H1 (cell line): Measurements from ENCODE around the gene DCP1B. TPM values are rescaled to one million over a fixed set of nuclear protein-coding genes. Genes with fewer than 3 reads are reported as not detected.

Experiments
- CTCF ChIA-PET: fragments of 300-600 bp; sonication (Branson Sonifier 250); formaldehyde crosslinking; loops from one replicate; lab custom pipeline; 2021; ENCODE audit not compliant: partially characterized antibody; lab: Charles Lee
- POLR2A ChIA-PET: fragments of 300-600 bp; sonication (Branson Sonifier 250); formaldehyde crosslinking; loops from one replicate; lab custom pipeline; 2021; ENCODE audit warnings: inconsistent platforms; ENCODE audit not compliant: partially characterized antibody; lab: Charles Lee
- DNase-seq, 2 experiments: peaks; one replicate each; pipeline versions ENCODE4 v3.0.0 to v3.0.0-alpha.2; 2010 to 2022; ENCODE audit warnings: low spot score in 2 of 2, low read depth in 1 of 2, mixed read lengths in 1 of 2
- FAIRE-seq: peaks from 2 replicates; lab custom pipeline; 2011; peaks lifted over from hg19 to GRCh38; lab: Jason Lieb, UNC
- H2AFZ ChIP-seq: 2 replicates; pipeline ENCODE4 v1.8.1; 2012; ENCODE audit warnings: low read length, inconsistent platforms
- H2AK5ac ChIP-seq: 2 replicates; pipeline ENCODE4 v1.6.1; 2013; ENCODE audit warnings: low read depth, low read length
- H2BK120ac ChIP-seq: replicated peaks from 2 replicates; pipeline ENCODE3; 2013; ENCODE audit warnings: low read depth, low read length, inconsistent platforms
- H2BK12ac ChIP-seq: 2 replicates; pipeline ENCODE4 v1.6.1; 2013; ENCODE audit warnings: low read depth, low read length
- H2BK15ac ChIP-seq: 2 replicates; pipeline ENCODE4 v1.6.1; 2013; ENCODE audit warnings: low read length
- H2BK20ac ChIP-seq: 2 replicates; pipeline ENCODE4 v1.6.1; 2013; ENCODE audit warnings: low read length
- H2BK5ac ChIP-seq: 2 replicates; pipeline ENCODE4 v1.6.1; 2013; ENCODE audit warnings: low read depth, low read length
- H3K14ac ChIP-seq: 2 replicates; pipeline ENCODE4 v1.6.1; 2013; ENCODE audit warnings: inconsistent platforms; ENCODE audit not compliant: insufficient read length
- H3K18ac ChIP-seq: 2 replicates; pipeline ENCODE4 v1.6.1; 2013; ENCODE audit warnings: low read length; ENCODE audit errors: extremely low read depth
- H3K23ac ChIP-seq: 2 replicates; pipeline ENCODE4 v1.6.1; 2013; ENCODE audit warnings: inconsistent platforms; ENCODE audit not compliant: insufficient read length
- H3K23me2 ChIP-seq: 2 replicates; pipeline ENCODE4 v1.6.1; 2013; ENCODE audit warnings: low read depth, low read length
- H3K27ac ChIP-seq: 2 replicates; pipeline ENCODE4 v1.6.1; 2011; ENCODE audit warnings: low read depth, low read length, inconsistent platforms
- H3K27me3 ChIP-seq, 4 experiments: replicated peaks in 1 of 4; 1 replicate in 1 of 4; 2 replicates in 3 of 4; pipeline versions ENCODE4 v1.6.1 to v1.8.1; 2011 to 2013; ENCODE audit warnings: low read length in 3 of 4, mild to moderate bottlenecking in 3 of 4, inconsistent platforms in 2 of 4, mixed read lengths in 2 of 4, moderate library complexity in 1 of 4; ENCODE audit not compliant: control insufficient read depth in 3 of 4, insufficient read depth in 3 of 4; ENCODE audit errors: extremely low read depth in 1 of 4
- H3K36me3 ChIP-seq, 4 experiments: 2 replicates each; pipeline versions ENCODE4 v1.6.1 to v1.8.1; 2011 to 2013; ENCODE audit warnings: mild to moderate bottlenecking in 4 of 4, low read length in 3 of 4, moderate library complexity in 2 of 4, control low read depth in 1 of 4, inconsistent platforms in 1 of 4; ENCODE audit not compliant: insufficient read depth in 4 of 4, control insufficient read depth in 2 of 4
- H3K4ac ChIP-seq: replicated peaks from 2 replicates; pipeline ENCODE3; 2013; ENCODE audit warnings: low read length, low read depth, mixed read lengths, inconsistent platforms; ENCODE audit not compliant: insufficient read length
- H3K4me1 ChIP-seq, 4 experiments: replicated peaks in 1 of 4; 1 replicate in 1 of 4; 2 replicates in 3 of 4; pipeline versions ENCODE4 v1.6.1 to v1.8.1; 2011 to 2013; ENCODE audit warnings: low read length in 3 of 4, inconsistent platforms in 2 of 4, mixed read lengths in 1 of 4; ENCODE audit not compliant: insufficient read depth in 4 of 4, control insufficient read depth in 3 of 4
- H3K4me2 ChIP-seq, 2 experiments: 2 replicates each; pipeline versions ENCODE4 v1.6.1 to v1.8.1; 2011 to 2013; ENCODE audit warnings: low read depth in 2 of 2, low read length in 2 of 2, control low read depth in 1 of 2, inconsistent platforms in 1 of 2, mild to moderate bottlenecking in 1 of 2; ENCODE audit not compliant: insufficient read depth in 1 of 2
- H3K4me3 ChIP-seq, 4 experiments: fragments of 200-600, 300-600 bp in 1 of 4; sonication (generic), shearing (Covaris generic), sonication (Bioruptor Twin) in 1 of 4; 2 replicates each; pipeline versions ENCODE4 v1.5.1 to v1.8.1; 2011 to 2016; ENCODE audit warnings: low read length in 4 of 4, low read depth in 3 of 4, control low read depth in 2 of 4, inconsistent platforms in 2 of 4, mild to moderate bottlenecking in 2 of 4, mixed read lengths in 1 of 4, moderate library complexity in 1 of 4; ENCODE audit not compliant: insufficient read depth in 2 of 4; ENCODE audit errors: extremely low read depth in 1 of 4
- H3K56ac ChIP-seq: replicated peaks from 2 replicates; pipeline ENCODE3; 2013; ENCODE audit warnings: low read depth, mild to moderate bottlenecking, mixed read lengths, low read length, inconsistent platforms; ENCODE audit not compliant: insufficient read length
- H3K79me1 ChIP-seq: 2 replicates; pipeline ENCODE4 v1.6.1; 2013; ENCODE audit warnings: low read depth, low read length, control low read depth
- H3K79me2 ChIP-seq, 2 experiments: 2 replicates each; pipeline versions ENCODE4 v1.6.1 to v1.8.1; 2012 to 2013; ENCODE audit warnings: low read length in 2 of 2, mild to moderate bottlenecking in 2 of 2, inconsistent platforms in 1 of 2; ENCODE audit not compliant: insufficient read depth in 2 of 2, control insufficient read depth in 1 of 2
- H3K9ac ChIP-seq, 4 experiments: replicated peaks in 1 of 4; 1 replicate in 1 of 4; 2 replicates in 3 of 4; pipeline versions ENCODE4 v1.6.1 to v1.8.1; 2011 to 2013; ENCODE audit warnings: low read depth in 3 of 4, low read length in 3 of 4, control low read depth in 2 of 4, mild to moderate bottlenecking in 2 of 4, moderate library complexity in 2 of 4, inconsistent platforms in 1 of 4; ENCODE audit errors: extremely low read depth in 1 of 4
- H3K9me3 ChIP-seq, 2 experiments: 2 replicates each; pipeline versions ENCODE4 v1.6.1 to v1.8.1; 2012 to 2013; ENCODE audit warnings: mild to moderate bottlenecking in 2 of 2, moderate library complexity in 2 of 2, control low read depth in 1 of 2, inconsistent platforms in 1 of 2, low read depth in 1 of 2, low read length in 1 of 2, mixed read lengths in 1 of 2; ENCODE audit not compliant: insufficient read depth in 2 of 2
- H4K20me1 ChIP-seq, 2 experiments: replicated peaks in 1 of 2; 2 replicates each; pipeline versions ENCODE3 to v1.8.1; 2011 to 2013; ENCODE audit warnings: inconsistent platforms in 2 of 2, low read length in 2 of 2, mild to moderate bottlenecking in 1 of 2; ENCODE audit not compliant: insufficient read depth in 2 of 2, control insufficient read depth in 1 of 2
- H4K5ac ChIP-seq: 2 replicates; pipeline ENCODE4 v1.6.1; 2013; ENCODE audit warnings: low read length, low read depth, mixed read lengths, inconsistent platforms; ENCODE audit not compliant: insufficient read length
- H4K8ac ChIP-seq: 2 replicates; pipeline ENCODE4 v1.8.0; 2013; ENCODE audit warnings: mild to moderate bottlenecking, moderate library complexity, low read length, inconsistent platforms; ENCODE audit not compliant: insufficient read depth; ENCODE audit errors: extremely low read depth
- H4K91ac ChIP-seq: replicated peaks from 2 replicates; pipeline ENCODE3; 2013; ENCODE audit warnings: low read length, mixed read lengths, inconsistent platforms; ENCODE audit not compliant: insufficient read length
- CREB1 ChIP-seq: IDR thresholded peaks from 2 replicates; pipeline ENCODE4 v1.6.1; 2012; ENCODE audit warnings: inconsistent platforms
- EP300 ChIP-seq, 2 experiments: IDR thresholded peaks; 1 replicate in 1 of 2; 2 replicates in 1 of 2; pipeline ENCODE4 v1.6.1; 2011 to 2012; ENCODE audit warnings: low read depth in 2 of 2, low read length in 2 of 2, mild to moderate bottlenecking in 2 of 2, borderline replicate concordance in 1 of 2, inconsistent platforms in 1 of 2, moderate library complexity in 1 of 2
- EZH2 ChIP-seq: fragments of 200-600 bp; sonication (generic); IDR thresholded peaks from 2 replicates; pipeline ENCODE4 v1.7.1; 2012; ENCODE audit warnings: low read depth, mild to moderate bottlenecking, moderate library complexity, low read length, inconsistent platforms; ENCODE audit not compliant: severe bottlenecking
- HDAC2 ChIP-seq, 2 experiments: fragments of 300-600 bp in 1 of 2; sonication (generic) in 1 of 2; IDR thresholded peaks; 2 replicates each; pipeline ENCODE4 v1.6.1; 2011 to 2012; ENCODE audit warnings: low read depth in 2 of 2, low read length in 2 of 2, mild to moderate bottlenecking in 2 of 2, moderate library complexity in 2 of 2, borderline replicate concordance in 1 of 2, inconsistent platforms in 1 of 2
- JUN ChIP-seq: IDR thresholded peaks from 2 replicates; pipeline ENCODE4 v1.6.1; 2011; ENCODE audit warnings: low read depth, mild to moderate bottlenecking, improper control_type of control experiment, low read length
- POLR2A ChIP-seq, 2 experiments: IDR thresholded peaks; 1 replicate in 1 of 2; 2 replicates in 1 of 2; pipeline ENCODE4 v1.6.1; 2011; ENCODE audit warnings: low read depth in 2 of 2, low read length in 2 of 2, mild to moderate bottlenecking in 2 of 2; ENCODE audit errors: control extremely low read depth in 1 of 2
- RAD21 ChIP-seq, 2 experiments: IDR thresholded peaks in 1 of 2; conservative IDR thresholded peaks in 1 of 2; 2 replicates each; pipeline ENCODE4 v1.6.1; 2011; ENCODE audit warnings: low read depth in 2 of 2, low read length in 2 of 2, improper control_type of control experiment in 1 of 2, inconsistent platforms in 1 of 2, mild to moderate bottlenecking in 1 of 2, moderate library complexity in 1 of 2
- SAP30 ChIP-seq: fragments of 300-600 bp; sonication (generic); IDR thresholded peaks from 2 replicates; pipeline ENCODE4 v1.7.1; 2012; ENCODE audit warnings: low read length, moderate library complexity, mild to moderate bottlenecking, inconsistent platforms; ENCODE audit not compliant: insufficient read depth, insufficient replicate concordance
- WGBS, 2 experiments: shearing (Covaris generic) in 1 of 2; methylation state at CpG; one replicate each; pipeline versions ENCODE4 v1.1.6 to v1.1.7; 2013 to 2015; ENCODE audit warnings: low lambda C conversion rate in 2 of 2, mixed read lengths in 2 of 2, inconsistent platforms in 1 of 2, low coverage in 1 of 2, missing lambda C conversion rate in 1 of 2; ENCODE audit not compliant: insufficient replicate concordance in 2 of 2, insufficient coverage in 1 of 2, insufficient read length in 1 of 2; ENCODE audit errors: extremely low coverage in 1 of 2, missing lambda C conversion rate in 1 of 2; 5-methylcytosine and 5-hydroxymethylcytosine counted together
- polyA plus RNA-seq, 7 experiments: library from polyadenylated mRNA; depleted of rRNA in 3 of 7; stranded (reverse) in 5 of 7; unstranded in 2 of 7; fragments of >200 nt in 5 of 7; fragments of 200-250 nt in 2 of 7; gene quantifications; 1 replicate in 5 of 7; 2 replicates in 1 of 7; 4 replicates in 1 of 7; pipeline versions ENCODE4 v1.2.1 to v1.2.3, GENCODE V29; 2011 to 2013; ENCODE audit warnings: missing spikeins in 2 of 7, mixed read lengths in 2 of 7
- total RNA-seq: library from RNA; stranded (reverse); fragmentation: NEBNext Ultra II Directional; extraction: Animal tissue kit (Norgen Biotek cat#: 25700); gene quantifications from 2 replicates; pipeline ENCODE4 v1.2.1, GENCODE V29; 2021
- TF ChIP-seq, protein P1 (sequence below), 3 experiments: IDR thresholded peaks; 1 replicate in 2 of 3; 2 replicates in 1 of 3; pipeline versions ENCODE4 v1.5.1 to v1.6.1; 2011; ENCODE audit warnings: low read length in 3 of 3, mild to moderate bottlenecking in 3 of 3, inconsistent platforms in 2 of 3, low read depth in 1 of 3, moderate library complexity in 1 of 3; ENCODE audit not compliant: insufficient read depth in 1 of 3; ENCODE audit errors: control extremely low read depth in 1 of 3
- TF ChIP-seq, protein P2 (sequence below): IDR thresholded peaks from 2 replicates; pipeline ENCODE4 v1.6.1; 2011; ENCODE audit warnings: low read depth, mild to moderate bottlenecking, low read length; ENCODE audit not compliant: insufficient read depth

DCP1B gene
- total and polyA plus RNA-seq, 2 of the 8 experiments (the other 6 are each of a cell fraction or from before 2014, with no cell fraction given) = 14.8 to 29.0 TPM

DNA sequence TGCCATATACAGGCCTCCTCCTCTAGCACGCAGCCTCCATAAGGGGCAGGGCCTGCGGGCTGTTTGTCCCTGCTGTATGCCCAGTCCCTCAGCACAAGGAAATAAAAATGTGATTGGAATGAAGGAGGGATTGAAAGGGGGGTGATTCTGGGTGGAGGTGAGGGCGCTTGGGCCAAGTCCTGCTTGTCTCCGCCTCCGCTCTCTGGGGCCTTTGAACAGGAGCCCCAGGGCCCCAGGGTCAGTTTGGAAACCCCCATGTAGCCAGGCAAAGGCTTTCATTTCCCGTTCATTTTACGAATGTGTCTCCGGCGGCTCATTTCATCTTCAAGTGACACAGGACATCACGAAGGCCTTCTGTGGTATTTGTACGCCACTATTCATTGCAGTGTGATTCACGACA, 81.3 kb downstream of the DCP1B start:
- Histone ChIP-seq H3K4me3 (no peak overlapping the region), H4K8ac (no peak overlapping the region)
- TF ChIP-seq EP300 (IDR thresholded peaks at IDR 0.05; ENCODE audit: borderline replicate concordance in 1 of 2, low read depth in 2 of 2, low read length in 2 of 2) = no peak
- no peak for TF ChIP-seq HDAC2 (IDR thresholded peaks at IDR 0.05; ENCODE audit: borderline replicate concordance in 1 of 2, low read depth in 2 of 2, low read length in 2 of 2)
- TF ChIP-seq, protein P1, sequence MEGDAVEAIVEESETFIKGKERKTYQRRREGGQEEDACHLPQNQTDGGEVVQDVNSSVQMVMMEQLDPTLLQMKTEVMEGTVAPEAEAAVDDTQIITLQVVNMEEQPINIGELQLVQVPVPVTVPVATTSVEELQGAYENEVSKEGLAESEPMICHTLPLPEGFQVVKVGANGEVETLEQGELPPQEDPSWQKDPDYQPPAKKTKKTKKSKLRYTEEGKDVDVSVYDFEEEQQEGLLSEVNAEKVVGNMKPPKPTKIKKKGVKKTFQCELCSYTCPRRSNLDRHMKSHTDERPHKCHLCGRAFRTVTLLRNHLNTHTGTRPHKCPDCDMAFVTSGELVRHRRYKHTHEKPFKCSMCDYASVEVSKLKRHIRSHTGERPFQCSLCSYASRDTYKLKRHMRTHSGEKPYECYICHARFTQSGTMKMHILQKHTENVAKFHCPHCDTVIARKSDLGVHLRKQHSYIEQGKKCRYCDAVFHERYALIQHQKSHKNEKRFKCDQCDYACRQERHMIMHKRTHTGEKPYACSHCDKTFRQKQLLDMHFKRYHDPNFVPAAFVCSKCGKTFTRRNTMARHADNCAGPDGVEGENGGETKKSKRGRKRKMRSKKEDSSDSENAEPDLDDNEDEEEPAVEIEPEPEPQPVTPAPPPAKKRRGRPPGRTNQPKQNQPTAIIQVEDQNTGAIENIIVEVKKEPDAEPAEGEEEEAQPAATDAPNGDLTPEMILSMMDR (IDR thresholded peaks at IDR 0.05; ENCODE audit: control extremely low read depth in 1 of 3, insufficient read depth in 1 of 3, low read depth in 1 of 3, low read length in 3 of 3) = no peak
- TF ChIP-seq JUN = no peak
- TF ChIP-seq CREB1 = no peak
- TF ChIP-seq POLR2A (IDR thresholded peaks at IDR 0.05; ENCODE audit: control extremely low read depth in 1 of 2, low read depth in 2 of 2, low read length in 2 of 2) = no peak
- TF ChIP-seq SAP30 = no peak
- TF ChIP-seq EZH2 = no peak
- no peak for TF ChIP-seq RAD21 (IDR thresholded peaks at IDR 0.05 in 1 of 2, conservative IDR thresholded peaks at IDR 0.05 in 1 of 2; ENCODE audit: low read depth in 2 of 2, low read length in 2 of 2)
- TF ChIP-seq, protein P2, sequence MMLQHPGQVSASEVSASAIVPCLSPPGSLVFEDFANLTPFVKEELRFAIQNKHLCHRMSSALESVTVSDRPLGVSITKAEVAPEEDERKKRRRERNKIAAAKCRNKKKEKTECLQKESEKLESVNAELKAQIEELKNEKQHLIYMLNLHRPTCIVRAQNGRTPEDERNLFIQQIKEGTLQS = no peak

More for the DNA sequence above, 81.3 kb downstream of the DCP1B start:
- Histone ChIP-seq H2AK5ac (no peak overlapping the region), H2BK5ac (no peak overlapping the region), H3K14ac (no peak overlapping the region), H2BK15ac (no peak overlapping the region), H2AFZ (no peak overlapping the region), H2BK12ac (no peak overlapping the region), H3K23me2 (no peaks in the 10 kb centered on the region), H3K4ac (no peak overlapping the region), H3K79me1 (no peaks in the 10 kb centered on the region; the same call in 1 of the 2 replicates), H3K23ac (no peak overlapping the region), H4K20me1 (no peaks in the 10 kb centered on the region), H4K91ac (no peak overlapping the region), H3K79me2 (no peaks in the 10 kb centered on the region), H3K56ac (no peak overlapping the region), H3K9ac (no peak overlapping the region), H4K5ac (no peak overlapping the region), H3K36me3 (no peaks in the 10 kb centered on the region), H3K27ac (no peak overlapping the region), H3K9me3 (no peaks in the 10 kb centered on the region), H2BK20ac (no peak overlapping the region), H3K4me1 (peaks cover 0 to 8% (median 5%) of the 10 kb centered on the region in 4 experiments; a peak in 6 of 7 replicates), H3K4me2 (no peak overlapping the region), H2BK120ac (no peak overlapping the region), H3K27me3 (no peaks in the 10 kb centered on the region; a peak in 1 of 7 replicates), H3K18ac (no peak overlapping the region)
- 93% methylated on average over 11 of the region's 12 CpGs; no CpG with 5 or more reads in 1 of the 2 experiments for WGBS, 2 experiments
- FAIRE-seq = no peak
- POLR2A ChIA-PET = no interaction called here
- DNase-seq = no peak
- CTCF ChIA-PET = interaction anchor here (1.0 to 1.1 kb wide), 2 partner anchors 17 to 718 kb away, joined by 3 to 6 read pairs; no protein-coding TSS in a partner anchor
